COLO668 (cell line): ENCODE results near the gene FOXL3.
"Not testable (repeated sequence)": the region's sequence is repeated elsewhere in the genome, so short reads cannot be mapped to it uniquely, and the experiment has no call there.

Experiments
- DNase-seq: peaks from one replicate; lab custom pipeline; 2025; ENCODE audit not compliant: unreplicated experiment; lab: John Stamatoyannopoulos, UW

The FOXL3 gene

DNA sequence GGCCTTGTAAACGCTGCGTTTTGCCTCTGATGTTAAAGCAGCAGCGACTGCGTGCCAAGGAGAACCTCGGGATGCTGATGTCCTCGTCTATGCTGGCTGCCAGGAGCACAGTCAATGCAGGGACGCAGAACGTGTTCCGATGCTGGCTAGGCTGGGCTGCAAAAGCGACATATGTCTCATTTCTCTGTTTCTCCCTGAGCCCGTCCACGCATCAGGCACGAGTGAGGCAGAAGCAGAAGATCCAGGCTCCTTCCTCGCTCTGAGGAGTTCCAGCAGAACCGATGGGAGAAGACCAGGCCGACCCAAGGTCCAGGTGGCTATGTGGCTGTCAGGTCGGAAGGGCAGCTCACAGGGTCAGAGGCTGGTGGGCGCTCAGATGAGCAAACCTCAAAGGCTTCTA, 3.7 kb upstream of the FOXL3 start:
- DNase-seq: no peak

DNA sequence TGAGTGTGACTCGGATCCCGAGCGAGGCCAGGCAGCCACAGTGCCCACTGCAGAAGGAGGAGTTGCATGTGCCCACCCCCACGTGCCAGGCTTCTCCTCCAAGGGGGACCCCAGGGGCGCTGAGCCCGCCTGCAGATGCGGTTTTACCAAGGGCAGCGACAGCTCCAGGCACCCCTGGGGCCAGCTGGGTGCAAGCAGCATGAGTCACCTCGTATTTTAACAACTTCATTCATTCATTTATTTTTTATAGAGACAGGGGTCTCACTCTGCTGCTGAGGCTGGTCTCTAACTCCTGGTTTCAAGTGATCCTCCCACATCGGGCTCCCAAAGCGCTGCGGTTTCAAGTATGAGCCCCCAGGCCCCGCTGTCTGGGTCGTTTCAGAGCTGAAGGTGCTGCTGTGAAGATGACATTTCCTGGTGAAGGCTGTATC, 1.3 kb upstream of the FOXL3 start:
- no peak for DNase-seq

DNA sequence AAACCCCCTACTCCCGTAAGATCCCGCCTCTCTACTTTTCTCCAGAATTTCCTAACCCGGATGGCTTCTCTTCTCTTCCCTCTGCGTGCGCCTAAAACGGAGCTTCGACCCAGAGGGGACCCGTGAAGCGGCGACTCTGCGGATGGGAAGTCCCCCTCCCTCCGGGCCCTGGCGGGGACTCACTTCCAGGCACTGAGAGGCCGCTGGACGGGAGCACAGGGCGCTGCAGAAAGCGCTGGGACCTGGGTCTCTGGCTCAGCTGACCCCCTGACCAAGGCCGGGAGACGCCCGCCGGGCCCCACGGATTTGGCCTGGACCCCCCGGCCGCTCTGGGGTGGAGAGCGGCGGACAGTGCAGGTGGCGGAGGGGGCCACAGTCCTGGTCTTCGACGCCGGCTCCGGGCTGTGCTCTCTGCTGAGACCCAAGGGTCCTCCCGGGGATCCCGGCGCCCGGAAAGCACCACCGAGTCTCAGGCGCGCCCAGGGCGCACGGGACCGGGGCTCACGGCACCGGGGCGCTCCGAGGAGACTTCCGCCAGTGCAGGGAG, 688 bp upstream of the FOXL3 start:
- no peak for DNase-seq

DNA sequence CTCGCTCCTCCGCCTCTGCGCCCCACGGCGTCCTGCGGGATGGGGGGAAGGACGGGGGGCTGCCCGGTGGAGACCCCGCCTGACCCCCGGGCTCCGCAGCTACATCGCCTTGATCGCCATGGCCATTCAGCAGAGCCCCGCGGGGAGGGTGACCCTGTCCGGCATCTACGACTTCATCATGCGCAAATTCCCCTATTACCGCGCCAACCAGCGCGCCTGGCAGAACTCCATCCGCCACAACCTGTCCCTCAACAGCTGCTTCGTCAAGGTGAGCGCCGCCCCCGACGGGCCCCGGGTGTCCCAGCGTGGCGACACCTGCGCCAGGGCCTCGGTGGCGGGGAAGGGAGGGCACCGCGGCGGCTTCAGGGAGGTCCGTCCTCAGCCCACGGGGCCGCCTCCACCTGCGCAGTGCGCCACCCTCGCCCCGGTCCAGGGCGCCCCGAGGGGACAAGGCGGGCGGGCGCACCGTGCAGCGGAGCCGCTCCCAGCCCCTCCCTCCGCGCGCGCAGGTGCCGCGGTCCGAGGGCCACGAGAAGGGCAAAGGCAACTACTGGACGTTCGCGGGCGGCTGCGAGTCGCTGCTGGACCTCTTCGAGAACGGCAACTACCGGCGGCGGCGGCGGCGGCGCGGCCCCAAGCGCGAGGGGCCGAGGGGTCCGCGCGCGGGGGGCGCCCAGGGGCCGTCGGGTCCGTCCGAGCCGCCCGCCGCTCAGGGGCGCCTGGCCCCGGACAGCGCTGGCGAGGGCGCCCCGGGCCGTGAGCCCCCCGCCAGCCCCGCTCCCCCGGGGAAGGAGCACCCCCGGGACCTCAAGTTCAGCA, 793 bp downstream of the FOXL3 start:
- no peak for DNase-seq

DNA sequence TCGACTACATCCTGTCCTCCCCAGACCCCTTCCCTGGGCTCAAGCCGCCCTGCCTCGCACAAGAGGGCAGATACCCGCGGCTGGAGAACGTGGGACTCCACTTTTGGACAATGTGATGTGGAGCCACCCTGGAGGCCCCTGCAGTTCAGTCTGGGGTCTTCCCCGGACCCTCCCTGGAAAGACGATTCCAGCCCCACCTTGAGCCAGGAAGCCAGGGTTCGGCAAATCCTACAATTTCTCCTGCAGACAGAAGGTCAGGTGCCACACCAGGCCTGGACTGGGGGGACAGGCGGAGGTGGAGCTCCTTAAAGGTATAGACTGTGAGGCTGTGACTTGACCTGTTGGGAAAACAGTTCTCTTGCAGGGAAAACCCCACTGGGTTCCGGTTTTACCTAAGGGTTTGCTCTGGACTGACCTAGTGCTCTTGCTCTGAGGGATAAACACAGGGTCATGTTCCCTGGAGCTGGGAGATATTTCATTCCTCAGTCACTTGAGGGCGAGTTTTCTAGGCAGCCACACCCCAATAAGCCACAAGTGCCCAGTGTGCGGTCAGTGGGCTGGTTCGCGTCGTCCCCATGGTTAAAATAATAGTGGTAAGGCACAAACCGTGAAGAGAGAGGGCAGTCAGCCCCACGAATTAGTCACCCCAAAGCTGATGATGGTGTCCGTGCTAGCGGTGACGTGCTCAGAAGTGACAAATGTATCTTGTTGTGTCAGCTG, 1.6 kb downstream of the FOXL3 start:
- DNase-seq: no peak

DNA sequence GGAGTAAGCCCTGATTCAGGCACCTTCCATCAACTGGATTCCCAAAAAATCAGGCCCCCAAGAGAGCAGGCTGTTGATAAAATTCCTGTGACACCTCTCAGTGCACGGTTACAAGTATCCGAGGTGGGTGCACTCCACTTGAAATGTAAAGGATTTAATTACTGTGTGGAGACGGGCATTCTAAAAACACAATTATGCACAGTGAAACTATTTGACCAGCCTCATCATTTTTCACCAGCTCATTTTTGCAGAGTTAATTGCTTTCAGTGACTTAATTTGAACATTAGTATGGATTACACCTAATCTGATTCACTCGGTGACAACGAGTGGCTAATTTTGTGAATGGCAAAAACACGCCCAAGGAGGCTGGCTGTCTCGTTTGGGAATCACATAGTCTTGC, 2.3 kb downstream of the FOXL3 start:
- DNase-seq: no peak

DNA sequence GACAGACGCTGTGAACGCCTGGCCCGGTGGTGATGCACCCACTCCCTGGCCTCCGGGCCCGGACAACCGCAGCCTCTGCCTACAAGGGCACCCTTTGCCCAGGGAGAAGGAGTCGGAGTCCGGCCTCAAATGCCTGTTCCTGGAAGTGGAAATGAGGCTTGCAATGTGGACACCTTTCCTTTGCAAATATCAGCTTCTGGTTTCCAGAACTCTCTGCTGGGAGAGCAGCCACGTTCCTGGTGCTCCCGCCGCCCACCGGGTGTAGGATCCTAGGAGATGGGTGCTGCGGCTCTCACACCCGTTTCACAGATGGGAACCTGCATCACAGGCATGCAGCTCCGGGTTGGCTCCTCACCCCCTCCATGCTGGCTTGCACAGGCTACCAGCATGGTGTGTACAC, 2.9 kb downstream of the FOXL3 start:
- DNase-seq: no peak

DNA sequence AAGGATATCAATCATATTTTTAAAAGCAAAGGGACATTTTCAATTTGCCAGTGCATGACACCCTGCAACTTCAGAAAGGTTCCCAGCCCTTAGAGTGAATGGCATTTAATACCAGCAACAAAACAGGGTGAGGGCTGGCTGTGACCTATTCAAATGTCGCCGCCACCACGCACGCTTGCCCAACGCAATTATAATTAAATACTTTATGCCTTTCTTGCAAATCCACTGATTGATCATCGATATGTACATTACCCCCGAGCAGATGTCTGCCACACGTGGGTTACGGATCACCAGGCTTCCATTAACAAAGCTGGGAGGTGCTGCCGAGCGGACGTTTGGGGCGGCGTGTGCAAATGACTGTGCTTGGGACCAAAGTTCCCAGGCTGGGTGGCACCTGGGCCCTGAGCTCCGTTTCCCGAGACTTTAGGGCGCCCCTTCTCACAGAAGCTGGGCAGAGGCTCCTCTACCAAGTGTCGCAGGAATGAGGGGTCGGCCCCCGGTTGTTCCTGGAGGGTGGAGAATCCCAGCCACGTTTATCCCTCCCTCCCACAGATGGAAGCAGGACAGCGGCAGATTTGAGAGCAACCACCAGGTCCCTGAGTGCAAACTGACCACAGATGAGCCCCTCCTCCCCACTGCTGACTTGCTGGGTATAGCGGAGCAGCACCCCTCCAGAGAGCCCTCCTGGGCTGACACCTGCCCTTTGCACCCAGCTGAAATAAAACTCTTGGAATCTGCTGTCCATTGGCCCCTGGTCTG, 3.9 kb downstream of the FOXL3 start:
- no peak for DNase-seq

DNA sequence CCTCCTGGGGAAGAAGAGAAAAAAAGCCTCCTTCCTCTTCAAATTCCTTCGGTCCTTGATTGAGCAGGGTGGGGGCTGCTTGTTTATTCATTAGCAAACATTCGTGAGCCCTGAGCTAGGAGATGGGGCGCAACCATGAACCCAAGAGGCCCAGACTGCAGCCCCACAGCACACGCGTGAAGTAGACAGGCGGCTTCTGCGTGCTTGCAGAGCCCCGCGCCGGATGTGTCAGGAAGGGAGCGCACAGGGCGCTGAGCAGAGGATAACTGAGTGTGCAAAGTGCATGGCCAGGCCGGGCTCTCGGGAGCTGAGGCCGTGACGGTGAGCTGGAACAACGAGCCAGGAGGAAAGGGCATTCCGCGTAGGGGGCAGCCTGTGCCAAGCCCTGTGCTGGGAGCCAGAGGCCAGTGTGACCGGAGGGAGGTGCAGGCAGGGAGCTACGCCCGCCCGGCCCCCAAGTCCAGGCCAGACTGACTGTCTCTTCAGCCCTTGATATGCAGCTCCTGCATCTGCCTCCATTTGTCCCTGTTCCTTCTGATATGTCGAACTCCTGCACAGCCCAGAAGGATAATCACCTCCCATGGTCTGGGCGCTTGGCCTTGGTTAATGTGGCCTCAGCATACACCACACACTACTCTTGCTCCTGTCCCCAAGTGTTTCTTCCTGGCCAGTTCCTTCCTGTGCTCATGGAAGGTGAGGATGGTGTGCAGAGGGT, 4.6 kb downstream of the FOXL3 start:
- no peak for DNase-seq

DNA sequence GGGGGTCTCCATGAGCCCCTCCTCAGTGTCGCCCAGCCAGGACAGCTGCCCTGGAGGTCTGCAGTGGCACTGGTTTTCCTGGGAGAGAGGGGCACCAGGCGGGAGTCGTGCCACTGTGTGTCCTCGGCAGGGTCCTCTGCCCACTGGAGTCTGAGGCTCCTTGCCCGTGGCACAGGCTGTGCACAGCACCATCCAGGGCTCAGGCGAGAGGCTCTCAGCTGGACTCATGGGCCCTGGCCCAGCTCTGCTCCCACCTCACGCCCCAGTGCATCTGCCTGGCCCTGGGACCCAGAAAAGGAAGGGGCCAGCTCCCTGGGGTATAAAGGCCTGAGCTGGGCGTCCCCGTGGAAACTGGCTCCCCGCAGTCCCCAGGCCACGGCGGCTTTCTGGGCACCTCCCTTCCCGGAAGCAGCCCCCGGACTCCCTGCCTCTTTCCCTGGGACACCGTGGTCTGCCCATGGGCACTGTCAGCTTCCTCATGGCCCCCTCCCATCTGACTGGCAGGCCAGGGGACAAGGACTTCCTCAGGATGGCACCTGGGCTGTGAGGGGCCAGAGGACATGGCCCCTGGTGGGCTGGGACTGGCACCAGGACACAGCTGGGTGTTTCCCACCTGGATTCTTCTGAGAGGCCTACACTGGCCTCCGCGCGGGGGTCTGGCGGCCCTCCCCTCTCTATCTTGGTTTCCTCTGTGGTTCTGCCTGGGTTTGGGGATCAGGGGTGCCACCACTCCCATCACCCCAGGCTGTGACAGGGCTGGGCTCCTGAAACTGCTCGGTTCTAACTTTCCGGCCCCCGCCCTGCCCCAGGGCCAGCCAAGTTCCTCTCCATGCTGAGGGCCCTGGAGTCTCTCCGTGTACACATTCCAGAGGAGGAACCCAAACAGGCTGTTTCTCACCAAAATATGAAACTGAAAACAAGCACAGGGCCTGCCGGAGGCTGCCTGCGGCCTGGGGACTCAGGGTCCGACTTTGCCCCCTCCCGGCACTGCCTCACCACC, 5.5 kb downstream of the FOXL3 start:
- no peak for DNase-seq

DNA sequence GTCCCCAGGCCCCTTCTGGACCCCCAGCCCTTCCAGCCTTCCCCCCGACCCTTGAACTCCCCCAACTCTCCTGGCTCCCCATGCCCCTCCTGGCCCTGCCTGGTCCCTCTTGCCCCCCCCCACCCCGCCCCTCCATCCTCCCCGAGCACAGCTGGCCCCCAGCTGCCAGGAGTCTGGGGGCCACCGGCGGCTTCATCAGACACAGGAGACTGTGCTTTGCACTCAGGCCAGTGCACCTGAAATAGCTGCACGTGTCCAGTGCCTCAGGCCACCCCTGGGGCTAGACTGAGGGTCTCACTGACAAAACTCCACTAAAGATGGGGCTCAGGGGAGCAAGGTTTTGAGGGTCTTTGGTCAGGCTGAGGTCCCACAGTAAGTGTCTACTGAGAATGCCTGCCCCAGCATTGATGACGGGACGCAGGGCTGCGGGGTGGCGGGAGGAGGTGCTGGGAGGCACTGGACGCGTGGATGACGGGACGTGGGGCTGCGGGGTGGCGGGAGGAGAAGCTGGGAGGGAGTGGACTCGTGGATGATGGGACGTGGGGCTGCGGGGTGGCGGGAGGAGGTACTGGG, 6.5 kb downstream of the FOXL3 start:
- DNase-seq: no peak

DNA sequence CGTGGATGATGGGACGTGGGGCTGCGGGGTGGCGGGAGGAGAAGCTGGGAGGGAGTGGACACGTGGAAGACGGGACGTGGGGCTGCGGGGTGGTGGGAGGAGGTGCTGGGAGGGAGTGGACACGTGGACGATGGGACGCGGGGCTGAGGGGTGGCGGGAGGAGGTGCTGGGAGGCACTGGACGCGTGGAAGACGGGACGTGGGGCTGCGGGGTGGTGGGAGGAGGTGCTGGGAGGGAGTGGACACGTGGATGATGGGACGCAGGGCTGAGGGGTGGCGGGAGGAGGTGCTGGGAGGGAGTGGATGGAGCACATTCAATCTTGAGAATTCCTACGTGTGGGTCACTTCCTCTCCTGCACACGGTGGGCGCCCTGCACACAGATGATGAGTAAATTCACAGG, 7.2 kb downstream of the FOXL3 start:
- DNase-seq: not testable (repeated sequence)

DNA sequence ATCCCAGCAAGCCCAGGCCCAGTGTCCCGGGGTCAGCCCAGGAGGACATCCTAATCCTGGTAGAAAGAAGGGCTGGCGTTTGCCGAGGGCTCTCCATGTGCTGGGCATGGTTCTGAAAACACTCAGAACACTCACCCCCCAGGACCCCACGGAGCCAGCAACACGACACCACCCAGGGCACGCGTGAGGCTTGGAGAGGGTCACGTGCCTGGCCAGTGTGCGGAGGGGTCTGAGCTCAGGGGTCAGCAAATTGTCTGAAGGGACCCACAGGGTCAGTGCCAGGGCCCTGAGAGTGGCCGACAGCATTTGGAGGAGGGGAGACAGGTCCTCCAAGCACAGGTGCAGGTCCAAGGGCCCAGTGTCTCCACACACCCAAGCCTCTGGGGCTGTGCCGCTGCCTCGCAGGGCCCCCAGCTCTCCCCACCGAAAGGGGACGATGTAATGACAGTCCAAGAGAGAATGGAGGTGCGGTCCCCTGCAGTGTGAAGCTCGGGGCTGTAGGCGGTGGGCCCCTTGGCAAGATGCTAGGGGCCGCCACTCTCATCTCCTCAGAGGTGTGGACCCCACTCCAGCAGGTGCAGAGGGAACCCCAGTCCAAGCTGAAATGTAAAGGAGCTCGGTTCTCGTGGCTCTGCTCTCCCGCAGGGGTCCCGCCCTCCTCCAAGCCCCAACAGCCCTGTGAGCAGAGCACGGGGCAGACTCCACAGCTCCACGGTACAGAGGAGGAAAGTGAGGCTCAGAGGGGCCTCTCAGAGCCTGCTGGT, 7.8 kb downstream of the FOXL3 start:
- DNase-seq: no peak

DNA sequence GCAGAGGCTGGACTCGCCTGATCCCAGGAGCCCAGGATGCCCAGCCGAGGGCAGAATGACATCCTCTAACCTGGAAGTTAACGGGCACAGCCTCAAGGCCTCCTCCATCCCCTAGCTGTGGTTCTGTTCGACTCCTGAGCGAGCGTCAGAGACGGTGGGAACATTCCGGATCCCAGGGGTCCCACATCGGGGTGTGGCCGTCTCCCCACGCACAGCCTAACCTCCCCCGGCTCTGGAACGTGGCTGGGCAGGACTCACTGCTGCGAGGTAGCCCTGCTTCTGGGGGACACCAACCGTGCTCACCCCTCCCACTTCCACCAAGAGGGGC, 8.4 kb downstream of the FOXL3 start:
- DNase-seq: no peak

DNA sequence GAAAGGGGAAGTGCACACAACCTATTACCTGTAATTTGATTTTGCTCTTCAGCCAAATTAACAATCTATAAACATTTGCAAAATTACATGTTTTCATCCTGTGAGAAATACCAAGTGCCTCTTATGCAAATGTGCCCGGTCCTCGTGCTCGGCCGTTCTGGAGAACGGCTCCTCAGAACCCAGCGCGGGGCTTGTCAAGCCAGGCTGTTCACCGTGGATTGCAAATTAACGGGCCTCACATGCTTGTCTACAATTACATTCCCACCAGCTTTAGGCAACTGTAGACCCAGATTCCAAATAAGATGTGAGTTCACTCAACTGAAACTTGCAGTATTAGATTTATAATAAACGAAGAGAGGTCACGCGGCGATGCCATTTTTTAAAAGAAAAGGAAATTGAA, 8.8 kb downstream of the FOXL3 start:
- no peak for DNase-seq

DNA sequence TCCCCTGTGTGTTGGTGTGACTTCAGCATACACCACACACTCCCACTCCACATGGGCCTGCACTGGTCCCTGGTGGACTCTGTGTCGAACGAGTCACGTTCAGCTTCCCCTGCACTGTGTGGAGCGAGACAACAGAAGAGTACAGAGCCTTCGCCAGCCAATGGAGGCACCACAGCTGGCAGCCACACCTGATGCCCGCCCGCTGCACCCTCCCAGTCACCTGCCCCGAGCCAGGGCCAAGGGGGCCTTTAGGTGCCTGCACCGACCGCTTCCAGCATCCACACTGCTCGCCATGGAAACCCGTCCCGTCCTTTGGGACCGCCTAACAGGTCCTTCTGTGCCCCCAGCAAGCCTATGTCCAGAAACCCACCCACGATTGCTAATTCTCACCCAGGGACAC, 9.2 kb downstream of the FOXL3 start:
- DNase-seq: no peak

DNA sequence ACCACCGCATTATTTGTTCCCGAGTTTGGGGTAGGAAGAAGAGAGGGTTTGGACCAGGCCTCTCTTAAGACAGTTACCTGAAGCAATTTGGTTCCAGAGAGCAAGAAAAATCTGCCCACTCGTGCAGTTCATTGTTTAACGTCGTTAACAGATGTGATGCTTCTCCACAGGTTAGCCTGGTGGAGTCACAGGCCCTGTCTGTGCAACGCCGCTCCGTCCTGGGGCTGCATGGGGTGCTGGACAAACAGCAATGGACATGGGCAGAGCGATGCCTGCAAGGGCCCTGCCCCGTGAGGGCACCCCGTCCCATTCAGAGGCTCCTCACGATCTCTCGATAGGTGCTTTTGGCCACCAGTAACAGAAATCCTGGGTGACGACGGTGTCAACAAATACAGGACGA, 9.7 kb downstream of the FOXL3 start:
- no peak for DNase-seq

DNA sequence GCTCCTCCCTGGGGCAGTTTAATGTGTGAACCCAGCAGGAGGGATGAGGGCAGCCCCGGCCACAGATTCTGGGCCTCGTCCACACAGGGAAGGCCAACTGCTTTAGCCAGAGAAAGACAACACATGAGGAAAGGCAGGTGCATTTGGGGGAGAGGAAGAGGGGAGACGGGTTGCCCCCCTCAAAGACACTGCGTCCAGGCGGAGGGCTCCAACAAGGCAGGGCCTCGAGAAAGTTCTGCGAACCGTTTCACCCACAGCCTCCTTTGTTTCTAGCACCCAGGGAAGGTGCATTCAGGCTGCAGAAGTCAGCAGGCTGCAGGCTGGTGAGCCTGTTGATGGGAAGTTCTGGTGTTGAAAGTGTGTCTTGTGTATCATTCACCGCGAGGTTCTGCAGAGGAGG, 10.1 kb downstream of the FOXL3 start:
- no peak for DNase-seq
